ES-I3 (cell line): ENCODE results near the gene CLEC2D.
"Not testable (repeated sequence)": the region's sequence is repeated elsewhere in the genome, so short reads cannot be mapped to it uniquely, and the experiment has no call there.

Source experiments
- H3K36me3 ChIP-seq: 2 replicates; pipeline ENCODE4 v1.6.1; 2013; ENCODE audit warnings: mild to moderate bottlenecking, low read length, control low read depth, moderate library complexity; ENCODE audit not compliant: insufficient read depth
- H3K4me1 ChIP-seq: 2 replicates; pipeline ENCODE4 v1.6.1; 2013; ENCODE audit warnings: mild to moderate bottlenecking, control low read depth, low read length; ENCODE audit not compliant: insufficient read depth
- H3K9ac ChIP-seq: 2 replicates; pipeline ENCODE4 v1.6.1; 2013; ENCODE audit warnings: low read depth, mild to moderate bottlenecking, low read length, moderate library complexity
- H3K9me3 ChIP-seq: 2 replicates; pipeline ENCODE4 v1.6.1; 2013; ENCODE audit warnings: mild to moderate bottlenecking, low read length, moderate library complexity; ENCODE audit not compliant: control insufficient read depth, insufficient read depth

CLEC2D gene

GRCh38 chr12:9672340-9672739 is 2.8 kb downstream of the CLEC2D start:
- peaks cover 16% of the 10 kb centered on the region for H3K4me1 ChIP-seq
- H3K36me3 ChIP-seq, H3K9me3 ChIP-seq, H3K9ac ChIP-seq: not testable (repeated sequence)

- Histone ChIP-seq H3K36me3 (no peaks in the 10 kb centered on the region), H3K9ac (no peak overlapping the region; the same call in 1 of the 2 replicates), H3K4me1 (peaks cover 16% of the 10 kb centered on the region), H3K9me3 (no peaks in the 10 kb centered on the region)
Observed at GRCh38 chr12:9673404-9674225, 4.1 kb downstream of the CLEC2D start.

- Histone ChIP-seq H3K36me3 (no peaks in the 10 kb centered on the region), H3K4me1 (peaks cover 16% of the 10 kb centered on the region), H3K9ac (no peak overlapping the region), H3K9me3 (no peaks in the 10 kb centered on the region)
Observed at GRCh38 chr12:9674226-9674590, 4.7 kb downstream of the CLEC2D start.

- H3K4me1 ChIP-seq, H3K9ac ChIP-seq, H3K36me3 ChIP-seq, H3K9me3 ChIP-seq: not testable (repeated sequence)
Observed at GRCh38 chr12:9682508-9682907, 13.0 kb downstream of the CLEC2D start.

GRCh38 chr12:9682949-9683348 is 13.4 kb downstream of the CLEC2D start:
- H3K36me3 ChIP-seq, H3K4me1 ChIP-seq: not testable (repeated sequence)

GRCh38 chr12:9685366-9685765 is 15.9 kb downstream of the CLEC2D start:
- H3K9ac ChIP-seq, H3K9me3 ChIP-seq, H3K36me3 ChIP-seq, H3K4me1 ChIP-seq: not testable (repeated sequence)

More at GRCh38 chr12:9682949-9683348, 13.4 kb downstream of the CLEC2D start:
- H3K9me3 ChIP-seq, H3K9ac ChIP-seq: not testable (repeated sequence)

GRCh38 chr12:9685915-9686314 is 16.4 kb downstream of the CLEC2D start:
- no peaks in the 10 kb centered on the region for H3K9me3 ChIP-seq
- H3K36me3 ChIP-seq, result peaks cover 4% of the 10 kb centered on the region; the same call in 1 of the 2 replicates
- no peak overlapping the region for H3K9ac ChIP-seq
- H3K4me1 ChIP-seq, result no peaks in the 10 kb centered on the region

- H3K9ac ChIP-seq, result no peak overlapping the region
- H3K36me3 ChIP-seq, result no peaks in the 10 kb centered on the region
- no peaks in the 10 kb centered on the region for H3K9me3 ChIP-seq
- no peaks in the 10 kb centered on the region for H3K4me1 ChIP-seq
Observed at GRCh38 chr12:9687228-9687627, 17.7 kb downstream of the CLEC2D start.

- no peaks in the 10 kb centered on the region for H3K36me3 ChIP-seq
Observed at GRCh38 chr12:9692909-9693308, 23.4 kb downstream of the CLEC2D start.

GRCh38 chr12:9694241-9694640 is 24.7 kb downstream of the CLEC2D start:
- Histone ChIP-seq H3K36me3 (no peaks in the 10 kb centered on the region), H3K9ac (no peak overlapping the region), H3K4me1 (no peaks in the 10 kb centered on the region), H3K9me3 (peaks cover 9% of the 10 kb centered on the region; the same call in 1 of the 2 replicates)

More at GRCh38 chr12:9692909-9693308, 23.4 kb downstream of the CLEC2D start:
- Histone ChIP-seq H3K4me1 (no peaks in the 10 kb centered on the region), H3K9ac (no peak overlapping the region), H3K9me3 (peaks cover 9% of the 10 kb centered on the region; the same call in 1 of the 2 replicates)

GRCh38 chr12:9695150-9695549 is 25.6 kb downstream of the CLEC2D start:
- not testable (repeated sequence) for H3K36me3 ChIP-seq, H3K9me3 ChIP-seq, H3K9ac ChIP-seq, H3K4me1 ChIP-seq

GRCh38 chr12:9695661-9696060 is 26.1 kb downstream of the CLEC2D start:
- not testable (repeated sequence) for H3K36me3 ChIP-seq, H3K4me1 ChIP-seq, H3K9ac ChIP-seq
- peaks cover 13% of the 10 kb centered on the region for H3K9me3 ChIP-seq

- H3K9me3 ChIP-seq, result peaks cover 13% of the 10 kb centered on the region
- H3K4me1 ChIP-seq, result no peaks in the 10 kb centered on the region
- H3K9ac ChIP-seq, result no peak overlapping the region
- H3K36me3 ChIP-seq, result no peaks in the 10 kb centered on the region
Observed at GRCh38 chr12:9697619-9698018, 28.1 kb downstream of the CLEC2D start.

GRCh38 chr12:9698681-9699080 is 29.2 kb downstream of the CLEC2D start:
- H3K4me1 ChIP-seq, result no peaks in the 10 kb centered on the region
- H3K9ac ChIP-seq, result no peak overlapping the region
- no peaks in the 10 kb centered on the region for H3K36me3 ChIP-seq
- peaks cover 13% of the 10 kb centered on the region for H3K9me3 ChIP-seq

GRCh38 chr12:9699269-9699897 is 29.9 kb downstream of the CLEC2D start:
- H3K9me3 ChIP-seq, result peaks cover 13% of the 10 kb centered on the region
- no peaks in the 10 kb centered on the region for H3K36me3 ChIP-seq
- no peak overlapping the region for H3K9ac ChIP-seq
- no peaks in the 10 kb centered on the region for H3K4me1 ChIP-seq
